ENCODE results near the gene BCL2.

DNA sequence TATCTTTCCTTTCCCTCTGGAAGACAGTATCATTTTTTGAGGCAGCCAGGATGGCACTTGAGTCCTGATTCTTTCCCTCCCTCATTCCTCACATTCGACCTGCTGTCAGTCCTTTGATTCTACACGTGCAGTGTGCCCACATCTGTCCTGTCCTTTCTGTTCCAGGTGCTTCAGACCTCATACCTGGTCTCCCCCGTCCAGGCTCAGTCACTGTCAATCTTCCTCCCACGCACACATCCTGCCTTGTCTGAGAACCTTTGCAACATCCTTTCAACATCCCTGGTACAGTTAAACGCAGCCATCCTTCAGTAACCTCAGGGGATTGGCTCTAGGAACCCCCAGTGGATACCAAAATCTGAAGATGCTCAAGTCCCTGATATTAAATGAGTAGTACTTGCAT is 10.1 kb downstream of the BCL2 start:
- TF ChIP-seq RBM34 (IDR thresholded peaks at IDR 0.05; ENCODE audit: borderline replicate concordance, insufficient read depth, low read length) (no peak), POLR2A (conservative IDR thresholded peaks at IDR 0.05) (no peak), SMC3 (conservative IDR thresholded peaks at IDR 0.05; ENCODE audit: insufficient read depth, low read depth, low read length) (no peak), ZBTB11 (CRISPR knock-in tag; IDR thresholded peaks at IDR 0.05) (no peak), EP300 (IDR thresholded peaks at IDR 0.05; ENCODE audit: low read length) (no peak), POLR2AphosphoS2 (IDR thresholded peaks at IDR 0.05; ENCODE audit: low read length) (no peak), CHD2 (IDR thresholded peaks at IDR 0.05; ENCODE audit: low read depth, low read length) (no peak), ZNF551 (CRISPR knock-in tag; IDR thresholded peaks at IDR 0.05) (no peak), TCFL5 (CRISPR knock-in tag; conservative IDR thresholded peaks at IDR 0.05) (no peak)

Data from K562 (cell line).